Upper lobe of left lung (tissue), 4 donors: ENCODE data around the gene AMIGO3.

Experiments
- CTCF ChIP-seq, 6 experiments: fragments of 450-650 bp in 4 of 6; fragments of 200-600 bp in 2 of 6; sonication (generic) in 2 of 6; IDR thresholded peaks; one replicate each; pipeline ENCODE4 v1.5.1; 2016 to 2019; ENCODE audit warnings: antibody characterized with exemption in 6 of 6
- EP300 ChIP-seq, 4 donors: sonication (generic); formaldehyde crosslinking; IDR thresholded peaks; one replicate each; pipeline ENCODE4 v1.5.1; 2017; ENCODE audit warnings: antibody characterized with exemption in 4 of 4, control low read depth in 2 of 4
- POLR2A ChIP-seq, 4 donors: fragments of 450-650 bp; IDR thresholded peaks; one replicate each; pipeline ENCODE4 v1.5.1; 2016 to 2017; ENCODE audit warnings: antibody characterized with exemption in 4 of 4, mild to moderate bottlenecking in 2 of 4
- POLR2AphosphoS5 ChIP-seq, 2 donors: sonication (generic); formaldehyde crosslinking; IDR thresholded peaks; one replicate each; pipeline ENCODE4 v1.5.1; 2017; ENCODE audit warnings: antibody characterized with exemption in 2 of 2

- TF ChIP-seq EP300 (IDR thresholded peaks at IDR 0.05) (no peak), CTCF (IDR thresholded peaks at IDR 0.05) (no peak), POLR2A (IDR thresholded peaks at IDR 0.05) (no peak), POLR2AphosphoS5 (IDR thresholded peaks at IDR 0.05) (no peak)
Measured at GRCh38 chr3:49681232-49681522, 38.3 kb downstream of the AMIGO3 start.
